HG03565 (cell line): ENCODE results near the gene OTUD4.
"Not testable (repeated sequence)": the region's sequence is repeated elsewhere in the genome, so short reads cannot be mapped to it uniquely, and the experiment has no call there.

Experiments used
- ATAC-seq: cut with Tn5 transposase; IDR thresholded peaks from one replicate; pipeline ENCODE4 v1.9.1; 2021; ENCODE audit warnings: mild to moderate bottlenecking, moderate library complexity; ENCODE audit not compliant: unreplicated experiment

Gene OTUD4, protein sequence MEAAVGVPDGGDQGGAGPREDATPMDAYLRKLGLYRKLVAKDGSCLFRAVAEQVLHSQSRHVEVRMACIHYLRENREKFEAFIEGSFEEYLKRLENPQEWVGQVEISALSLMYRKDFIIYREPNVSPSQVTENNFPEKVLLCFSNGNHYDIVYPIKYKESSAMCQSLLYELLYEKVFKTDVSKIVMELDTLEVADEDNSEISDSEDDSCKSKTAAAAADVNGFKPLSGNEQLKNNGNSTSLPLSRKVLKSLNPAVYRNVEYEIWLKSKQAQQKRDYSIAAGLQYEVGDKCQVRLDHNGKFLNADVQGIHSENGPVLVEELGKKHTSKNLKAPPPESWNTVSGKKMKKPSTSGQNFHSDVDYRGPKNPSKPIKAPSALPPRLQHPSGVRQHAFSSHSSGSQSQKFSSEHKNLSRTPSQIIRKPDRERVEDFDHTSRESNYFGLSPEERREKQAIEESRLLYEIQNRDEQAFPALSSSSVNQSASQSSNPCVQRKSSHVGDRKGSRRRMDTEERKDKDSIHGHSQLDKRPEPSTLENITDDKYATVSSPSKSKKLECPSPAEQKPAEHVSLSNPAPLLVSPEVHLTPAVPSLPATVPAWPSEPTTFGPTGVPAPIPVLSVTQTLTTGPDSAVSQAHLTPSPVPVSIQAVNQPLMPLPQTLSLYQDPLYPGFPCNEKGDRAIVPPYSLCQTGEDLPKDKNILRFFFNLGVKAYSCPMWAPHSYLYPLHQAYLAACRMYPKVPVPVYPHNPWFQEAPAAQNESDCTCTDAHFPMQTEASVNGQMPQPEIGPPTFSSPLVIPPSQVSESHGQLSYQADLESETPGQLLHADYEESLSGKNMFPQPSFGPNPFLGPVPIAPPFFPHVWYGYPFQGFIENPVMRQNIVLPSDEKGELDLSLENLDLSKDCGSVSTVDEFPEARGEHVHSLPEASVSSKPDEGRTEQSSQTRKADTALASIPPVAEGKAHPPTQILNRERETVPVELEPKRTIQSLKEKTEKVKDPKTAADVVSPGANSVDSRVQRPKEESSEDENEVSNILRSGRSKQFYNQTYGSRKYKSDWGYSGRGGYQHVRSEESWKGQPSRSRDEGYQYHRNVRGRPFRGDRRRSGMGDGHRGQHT

DNA sequence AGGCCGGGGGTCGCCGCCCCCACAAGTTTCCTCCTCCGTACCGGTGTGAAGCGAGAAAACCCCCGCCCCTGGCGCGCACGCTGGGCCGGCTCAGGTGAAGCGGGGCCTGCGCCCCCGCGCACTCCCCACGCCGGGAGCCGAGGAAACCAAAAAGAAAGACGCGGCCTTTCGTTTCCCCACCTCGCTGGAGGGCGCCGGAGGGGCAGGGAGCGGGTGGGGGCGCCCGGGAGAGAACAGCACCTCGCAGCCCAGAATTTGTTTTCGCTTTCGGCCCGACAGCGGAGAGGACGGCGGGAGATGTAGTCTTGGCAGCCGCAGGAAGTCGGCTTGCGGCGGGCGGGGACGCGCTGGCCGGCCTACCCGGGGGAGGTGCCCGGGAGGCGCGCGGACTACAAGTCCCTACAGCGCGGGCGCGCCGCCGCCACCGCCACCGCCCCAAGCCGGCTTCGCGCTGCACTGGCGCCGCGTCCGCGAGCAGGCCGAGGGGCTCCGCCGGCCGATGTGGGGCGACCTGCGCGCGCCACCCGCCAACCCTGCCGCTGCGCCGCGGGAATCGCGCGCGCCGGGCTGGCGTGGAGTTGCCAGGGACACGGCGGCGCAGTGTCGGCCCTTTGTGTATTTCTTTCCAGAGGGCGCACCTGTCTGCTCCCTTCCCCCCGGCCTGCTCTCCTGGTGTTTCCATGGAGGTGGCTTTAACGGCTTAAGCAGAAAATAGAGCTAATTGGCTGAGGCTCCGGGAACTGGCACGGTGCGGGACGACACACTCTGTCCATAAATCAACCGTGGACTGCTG is at the start of gene OTUD4:
Gene OTUD4, minus strand, starts transcription at position 292 of the 793 bp plus-strand sequence. CDS start 616 bp downstream, outside the sequence.
- peak; percentile 77 for ATAC-seq

DNA sequence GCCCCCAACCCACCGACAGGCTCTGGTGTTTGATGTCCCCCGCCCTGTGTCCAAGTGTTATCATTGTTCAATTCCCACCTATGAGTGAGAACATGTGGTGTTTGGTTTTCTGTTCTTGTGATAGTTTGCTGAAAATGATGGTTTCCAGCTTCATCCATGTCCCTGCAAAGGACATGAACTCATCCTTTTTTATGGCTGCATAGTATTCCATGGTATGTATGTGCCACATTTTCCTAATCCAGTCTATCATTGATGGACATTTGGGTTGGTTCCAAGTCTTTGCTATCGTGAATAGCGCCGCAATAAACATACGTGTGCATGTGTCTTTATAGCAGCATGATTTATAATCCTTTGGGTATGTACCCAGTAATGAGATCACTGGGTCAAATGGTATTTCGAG is 42.8 kb upstream of the OTUD4 start:
- not testable (repeated sequence) for ATAC-seq

DNA sequence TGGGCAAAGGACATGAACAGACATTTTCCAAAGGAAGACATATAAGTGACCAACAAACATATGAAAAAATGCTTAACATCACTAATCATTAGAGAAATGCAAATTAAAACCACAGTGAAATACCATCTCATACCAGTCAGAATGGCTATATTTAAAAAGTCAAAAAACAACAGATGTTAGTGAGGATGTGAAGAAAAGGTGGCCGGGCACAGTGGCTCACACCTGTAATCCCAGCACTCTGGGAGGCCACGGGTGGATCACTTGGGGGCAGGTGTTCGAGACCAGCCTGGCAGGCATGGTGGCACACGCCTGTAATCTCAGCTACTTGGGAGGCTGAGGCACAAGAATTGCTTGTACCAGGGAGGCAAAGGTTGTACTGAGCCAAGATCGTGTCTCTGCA is 41.1 kb upstream of the OTUD4 start:
- not testable (repeated sequence) for ATAC-seq

GRCh38 chr4:145219090-145219489 is 38.7 kb upstream of the OTUD4 start:
- no peak for ATAC-seq

- ATAC-seq = peak; percentile 84
Measured at GRCh38 chr4:145218251-145218650, 37.9 kb upstream of the OTUD4 start.

DNA sequence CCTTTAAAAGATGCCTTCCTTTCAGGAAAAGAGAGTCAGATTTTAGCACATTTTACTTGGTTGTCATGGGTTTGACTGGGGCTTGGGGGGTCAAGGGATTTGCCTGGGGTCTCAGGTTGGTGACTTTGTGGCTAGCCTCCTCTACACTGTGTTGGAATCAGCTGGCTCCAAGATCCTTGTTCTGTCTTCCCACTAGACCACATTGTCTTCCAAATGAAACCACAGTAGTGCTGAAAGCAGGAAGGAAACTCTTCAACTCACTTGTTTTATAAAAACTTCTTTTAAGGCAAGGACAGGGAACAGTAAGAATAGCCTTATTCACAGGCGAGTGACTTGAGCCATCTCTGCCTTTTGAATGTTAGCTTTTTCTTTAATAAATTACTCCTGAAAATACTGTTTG is 37.0 kb upstream of the OTUD4 start:
- no peak for ATAC-seq

GRCh38 chr4:145216535-145216934 is 36.1 kb upstream of the OTUD4 start:
- no peak for ATAC-seq

DNA sequence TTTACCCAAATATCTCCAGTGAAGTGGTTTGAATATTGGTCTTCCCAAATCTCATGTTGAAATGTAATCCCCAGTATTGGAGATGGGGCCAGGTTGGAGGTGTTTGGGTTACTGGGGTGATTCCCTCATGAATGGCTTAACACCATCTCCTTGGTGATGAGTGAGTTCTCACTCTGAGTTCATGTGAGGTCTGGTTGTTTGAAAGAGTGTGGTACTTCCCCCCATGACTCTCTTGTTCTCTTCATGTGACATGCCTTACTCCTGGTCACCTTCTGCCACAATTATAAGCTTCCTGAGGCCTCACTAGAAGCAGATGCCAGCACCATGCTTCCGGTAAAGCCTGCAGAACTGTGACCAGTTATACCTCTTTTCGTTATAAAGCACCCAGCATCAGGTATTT is 32.9 kb upstream of the OTUD4 start:
- no peak for ATAC-seq

GRCh38 chr4:145207934-145208333 is 27.5 kb upstream of the OTUD4 start:
- ATAC-seq = no peak

- no peak for ATAC-seq
Measured at GRCh38 chr4:145203410-145203809, 23.0 kb upstream of the OTUD4 start.

GRCh38 chr4:145200366-145200765 is 20.0 kb upstream of the OTUD4 start:
- ATAC-seq = no peak

- ATAC-seq = no peak
Measured at GRCh38 chr4:145199051-145199716, 18.8 kb upstream of the OTUD4 start.

GRCh38 chr4:145196747-145197146 is 16.4 kb upstream of the OTUD4 start:
- no peak for ATAC-seq

GRCh38 chr4:145195167-145195952 is 15.0 kb upstream of the OTUD4 start:
- peak; percentile 94 for ATAC-seq

- ATAC-seq = no peak
Measured at GRCh38 chr4:145189981-145190380, 9.6 kb upstream of the OTUD4 start.

DNA sequence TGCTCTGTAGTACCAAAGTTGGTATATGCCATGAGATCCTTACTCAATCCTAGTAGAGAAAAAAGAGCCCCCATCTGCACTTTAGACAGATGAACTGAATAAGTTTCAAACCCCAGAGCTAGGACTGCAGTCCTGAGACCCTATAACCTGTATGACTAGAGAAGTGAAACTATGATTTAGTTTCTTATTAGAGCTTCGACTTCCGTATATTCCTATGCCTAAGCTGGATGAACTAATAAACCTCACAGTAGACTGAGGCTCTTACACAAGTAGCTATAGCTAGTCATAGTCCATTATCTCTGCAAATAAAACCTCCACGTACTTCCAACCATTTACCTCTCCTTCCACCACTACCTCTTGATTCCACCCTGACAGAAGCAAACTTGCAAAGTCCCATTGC is 6.3 kb upstream of the OTUD4 start:
- ATAC-seq = peak; percentile 92

GRCh38 chr4:145183581-145183980 is 3.2 kb upstream of the OTUD4 start:
- no peak for ATAC-seq

GRCh38 chr4:145183023-145183422 is 2.6 kb upstream of the OTUD4 start:
- no peak for ATAC-seq

DNA sequence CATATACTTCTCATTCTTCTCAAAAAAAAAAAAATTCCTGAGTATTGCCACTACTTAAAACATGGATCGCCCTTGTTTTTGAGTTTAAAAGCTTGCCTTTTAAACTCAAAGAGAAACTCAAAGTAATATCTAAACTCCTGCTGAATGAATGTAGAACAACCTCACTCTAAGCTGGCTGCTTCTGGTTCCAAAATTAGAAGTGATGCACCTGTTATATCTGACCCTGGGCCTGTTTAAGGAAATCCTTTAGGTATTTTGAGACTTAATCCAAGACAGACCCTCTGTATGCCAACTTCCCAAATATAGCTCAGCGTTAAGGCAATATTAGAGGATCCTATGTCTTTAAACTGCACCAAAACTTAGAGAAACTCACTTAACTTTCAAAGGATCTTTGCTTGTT is 1.8 kb upstream of the OTUD4 start:
- no peak for ATAC-seq
